ENCODE data around the gene TRPM2.
"Not testable (repeated sequence)": the region's sequence is repeated elsewhere in the genome, so short reads cannot be mapped to it uniquely, and the experiment has no call there.

The TRPM2 gene

GRCh38 chr21:44395260-44395659 is 41.8 kb downstream of the TRPM2 start:
- no peak for TF ChIP-seq CTCF (IDR thresholded peaks at IDR 0.05)

GRCh38 chr21:44396803-44397202 is 43.4 kb downstream of the TRPM2 start:
- not testable (repeated sequence) for H3K27ac ChIP-seq

More at GRCh38 chr21:44395260-44395659, 41.8 kb downstream of the TRPM2 start:
- H3K27ac ChIP-seq = no peak overlapping the region

GRCh38 chr21:44397431-44398031 is 44.1 kb downstream of the TRPM2 start:
- no peak for TF ChIP-seq ZFX (IDR thresholded peaks at IDR 0.05; ENCODE audit: borderline replicate concordance)
- no peak overlapping the region for H3K27ac ChIP-seq

GRCh38 chr21:44398499-44398898 is 45.1 kb downstream of the TRPM2 start:
- TF ChIP-seq ZFX (IDR thresholded peaks at IDR 0.05; ENCODE audit: borderline replicate concordance) (no peak), CTCF (IDR thresholded peaks at IDR 0.05) (no peak)
- H3K27ac ChIP-seq = no peak overlapping the region

- no peak for TF ChIP-seq ZFX (IDR thresholded peaks at IDR 0.05; ENCODE audit: borderline replicate concordance)
- no peak for TF ChIP-seq CTCF (IDR thresholded peaks at IDR 0.05)
- H3K27ac ChIP-seq = no peak overlapping the region
These were observed 45.9 kb downstream of the TRPM2 start for GRCh38 chr21:44399151-44399954.

- TF ChIP-seq CTCF (IDR thresholded peaks at IDR 0.05) (no peak), ZFX (IDR thresholded peaks at IDR 0.05; ENCODE audit: borderline replicate concordance) (no peak)
- no peak overlapping the region for H3K27ac ChIP-seq
These were observed 46.8 kb downstream of the TRPM2 start for GRCh38 chr21:44399955-44400790.

GRCh38 chr21:44400791-44401385 is 47.5 kb downstream of the TRPM2 start:
- H3K27ac ChIP-seq = no peak overlapping the region
- TF ChIP-seq ZFX (IDR thresholded peaks at IDR 0.05; ENCODE audit: borderline replicate concordance) = no peak
- no peak for TF ChIP-seq CTCF (IDR thresholded peaks at IDR 0.05)
